Right lobe of liver (tissue), 4 donors: Measurements from ENCODE around the gene SPSB3.

Experiments
- CTCF ChIP-seq, 4 donors: fragments of 200-600 bp in 3 of 4; fragments of 450-650 bp in 1 of 4; IDR thresholded peaks; one replicate each; pipeline versions ENCODE4 v1.5.1 to v1.8.0; 2016 to 2022; ENCODE audit warnings: antibody characterized with exemption in 4 of 4, mild to moderate bottlenecking in 2 of 4
- POLR2A ChIP-seq: fragments of 450-650 bp; IDR thresholded peaks from one replicate; pipeline ENCODE4 v1.6.1; 2017; ENCODE audit warnings: antibody characterized with exemption, mild to moderate bottlenecking
- donor health status: DM: no; HTN: no; CAD: no.
- donor health status: DM: no; HTN: no; CAD: no.
- donor health status: DM: no; HTN: yes; CAD: no.

- TF ChIP-seq CTCF (IDR thresholded peaks at IDR 0.05) (no peak), POLR2A (no peak)
Observed at GRCh38 chr16:1767116-1767994, 15.0 kb downstream of the SPSB3 start.
